Smooth muscle cell of the pulmonary artery (primary cell): ENCODE data around the gene GNAS. TPM values are rescaled to one million over a fixed set of nuclear protein-coding genes. Genes with fewer than 3 reads are reported as not detected.

ENCODE experiments used
- total RNA-seq: library from RNA; depleted of rRNA; stranded (reverse); fragments of >200 nt; gene quantifications from 2 replicates; pipeline ENCODE4 v1.2.3, GENCODE V29; 2014

GNAS gene
- total RNA-seq: 571 and 741 TPM in 2 replicates

GRCh38 chr20:58852543-58853271, at the start of gene GNAS:
Gene GNAS (plus strand): TSS chr20:58852716.

DNA sequence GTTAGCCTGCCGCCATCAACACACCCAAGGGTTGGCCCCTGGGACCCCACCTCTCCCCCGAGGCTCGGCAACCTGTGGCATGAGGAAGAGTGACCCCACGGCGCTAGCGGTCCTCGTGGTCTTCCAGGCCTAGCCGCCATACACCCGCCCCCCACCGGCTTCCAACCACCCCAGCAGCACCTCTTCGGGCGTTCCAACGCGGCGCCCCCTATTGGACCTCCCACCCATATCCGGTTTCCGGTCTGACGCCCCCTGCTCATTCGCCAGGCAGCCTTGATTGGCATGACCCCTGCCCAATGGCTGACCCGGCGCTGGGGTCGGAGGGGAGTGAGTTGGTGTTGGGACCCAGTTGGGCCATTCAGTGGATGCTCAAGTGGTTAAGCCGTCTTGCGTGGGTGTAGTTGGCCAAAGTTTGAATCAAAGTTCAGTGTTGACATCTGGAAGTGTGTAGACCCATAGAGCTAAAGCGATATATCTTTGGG, 1.8 kb upstream of the GNAS start, which contains the start of gene GNAS-AS1:
Gene GNAS-AS1 (minus strand): TSS at position 210 of the 482 bp plus-strand sequence.

Other genes with a start within 250 kb of the GNAS start
- gene STX16, start 201.4 kb upstream of the GNAS start, total RNA-seq: 61.1 and 95.4 TPM in 2 replicates
- 19.4 and 28.2 TPM in 2 replicates for gene NPEPL1, start 159.9 kb upstream of the GNAS start, total RNA-seq
- 0.72 and 1.2 TPM in 2 replicates for gene GNAS-AS1, start 1.8 kb upstream of the GNAS start, total RNA-seq
- 46.8 and 58.9 TPM in 2 replicates for gene NELFCD, start 128.5 kb downstream of the GNAS start, total RNA-seq
- 379 and 406 TPM in 2 replicates for gene CTSZ, start 154.5 kb downstream of the GNAS start, total RNA-seq
- 0.03 TPM in 1 of 2 replicates, not detected in the other for gene TUBB1, start 166.7 kb downstream of the GNAS start, total RNA-seq
- gene ATP5F1E, start 179.6 kb downstream of the GNAS start, total RNA-seq: 21.0 and 27.6 TPM in 2 replicates
- gene PRELID3B, start 190.1 kb downstream of the GNAS start, total RNA-seq: 66.5 and 71.0 TPM in 2 replicates